OCI-LY3 (cell line): ENCODE measurements around the gene CAMTA1.

ENCODE experiments used
- EZH2phosphoT487 ChIP-seq: fragments of 200-600 bp; shearing (Covaris generic); IDR thresholded peaks from 2 replicates; pipeline ENCODE4 v1.6.1; 2018; ENCODE audit warnings: antibody characterized with exemption, mixed run types, low read depth
- TF ChIP-seq, protein P1 (sequence below): fragments of 200-600, 300-600 bp; sonication (generic); IDR thresholded peaks from 2 replicates; pipeline ENCODE4 v1.5.1; 2014; ENCODE audit warnings: antibody characterized with exemption, low read length, low read depth

DNA sequence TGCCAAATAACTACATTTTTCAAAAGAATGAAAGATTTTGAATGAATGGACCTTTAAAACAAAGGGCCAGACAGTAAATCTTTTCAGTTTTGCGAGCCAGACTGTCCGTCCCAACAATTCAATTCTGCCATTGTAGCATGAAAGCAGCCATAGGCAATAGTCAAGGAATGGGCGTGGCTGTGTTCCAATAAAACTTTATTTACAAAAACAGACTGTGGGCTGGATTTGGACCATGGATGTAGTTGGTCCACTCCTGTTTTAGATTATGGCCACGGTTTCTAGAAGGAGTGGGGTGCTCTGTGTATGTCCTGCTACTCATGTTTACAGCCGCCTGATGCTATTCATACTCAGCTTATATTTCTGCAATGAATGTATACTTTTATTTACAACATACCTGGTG, 474.7 kb downstream of the CAMTA1 start:
- TF ChIP-seq, protein P1, sequence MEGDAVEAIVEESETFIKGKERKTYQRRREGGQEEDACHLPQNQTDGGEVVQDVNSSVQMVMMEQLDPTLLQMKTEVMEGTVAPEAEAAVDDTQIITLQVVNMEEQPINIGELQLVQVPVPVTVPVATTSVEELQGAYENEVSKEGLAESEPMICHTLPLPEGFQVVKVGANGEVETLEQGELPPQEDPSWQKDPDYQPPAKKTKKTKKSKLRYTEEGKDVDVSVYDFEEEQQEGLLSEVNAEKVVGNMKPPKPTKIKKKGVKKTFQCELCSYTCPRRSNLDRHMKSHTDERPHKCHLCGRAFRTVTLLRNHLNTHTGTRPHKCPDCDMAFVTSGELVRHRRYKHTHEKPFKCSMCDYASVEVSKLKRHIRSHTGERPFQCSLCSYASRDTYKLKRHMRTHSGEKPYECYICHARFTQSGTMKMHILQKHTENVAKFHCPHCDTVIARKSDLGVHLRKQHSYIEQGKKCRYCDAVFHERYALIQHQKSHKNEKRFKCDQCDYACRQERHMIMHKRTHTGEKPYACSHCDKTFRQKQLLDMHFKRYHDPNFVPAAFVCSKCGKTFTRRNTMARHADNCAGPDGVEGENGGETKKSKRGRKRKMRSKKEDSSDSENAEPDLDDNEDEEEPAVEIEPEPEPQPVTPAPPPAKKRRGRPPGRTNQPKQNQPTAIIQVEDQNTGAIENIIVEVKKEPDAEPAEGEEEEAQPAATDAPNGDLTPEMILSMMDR, result no peak
- no peak for TF ChIP-seq EZH2phosphoT487
